Thymus (tissue), 11 donors: ENCODE measurements around the gene MAP2. TPM values are rescaled to one million over a fixed set of nuclear protein-coding genes. Genes with fewer than 3 reads are reported as not detected.

Experiments used
- DNase-seq, 9 donors: peaks; one replicate each; pipeline ENCODE4 v3.0.0-alpha.2; 2013; ENCODE audit warnings: low spot score in 9 of 9, low read depth in 6 of 9, missing footprints in 1 of 9
- H3K27ac ChIP-seq, 2 donors: one replicate each; pipeline ENCODE4 v1.5.1; 2013; ENCODE audit warnings: control low read depth in 1 of 2, low read depth in 1 of 2, low read length in 1 of 2, mild to moderate bottlenecking in 1 of 2, moderate library complexity in 1 of 2
- H3K27me3 ChIP-seq, 2 donors: one replicate each; pipeline ENCODE4 v1.5.1; 2013; ENCODE audit warnings: low read length in 1 of 2; ENCODE audit not compliant: control insufficient read depth in 2 of 2, insufficient read depth in 1 of 2
- H3K36me3 ChIP-seq, 2 donors: one replicate each; pipeline ENCODE4 v1.5.1; 2013; ENCODE audit warnings: low read length in 1 of 2, mild to moderate bottlenecking in 1 of 2, moderate library complexity in 1 of 2; ENCODE audit not compliant: control insufficient read depth in 2 of 2, insufficient read depth in 2 of 2
- H3K4me1 ChIP-seq, 2 donors: one replicate each; pipeline ENCODE4 v1.5.1; 2013; ENCODE audit warnings: low read length in 2 of 2; ENCODE audit not compliant: control insufficient read depth in 2 of 2, insufficient read depth in 2 of 2
- H3K4me3 ChIP-seq, 2 donors: one replicate each; pipeline ENCODE4 v1.5.1; 2013; ENCODE audit warnings: low read length in 2 of 2, control low read depth in 1 of 2, mild to moderate bottlenecking in 1 of 2
- H3K9me3 ChIP-seq, 2 donors: one replicate each; pipeline ENCODE4 v1.5.1; 2013; ENCODE audit warnings: low read length in 1 of 2, mild to moderate bottlenecking in 1 of 2; ENCODE audit not compliant: control insufficient read depth in 2 of 2, insufficient read depth in 1 of 2
- WGBS: extraction: QIAGEN DNeasy Blood & Tissue Kit; methylation state at CpG from one replicate; pipeline ENCODE4 v1.1.7; 2013; 5-methylcytosine and 5-hydroxymethylcytosine counted together
- polyA plus RNA-seq: library from polyadenylated mRNA; stranded (reverse); fragments of 200-250 nt; gene quantifications from one replicate; pipeline ENCODE4 v1.2.3, GENCODE V29; 2013
- total RNA-seq: library from RNA; stranded (reverse); fragments of 120-200 nt; gene quantifications from one replicate; pipeline ENCODE4 v1.2.4, GENCODE V29; 2013
- donor health status: healthy.

MAP2 gene
- total and polyA plus RNA-seq, 2 donors = 2.5 to 5.3 TPM

- H3K4me1 ChIP-seq = no peaks in the 10 kb centered on the region
- no peak overlapping the region for H3K27ac ChIP-seq
- no peak for DNase-seq
- no peaks in the 10 kb centered on the region for H3K9me3 ChIP-seq
- 91% methylated on average over 2 of the region's 2 CpGs for WGBS
- no peaks in the 10 kb centered on the region for H3K36me3 ChIP-seq
- H3K27me3 ChIP-seq = no peaks in the 10 kb centered on the region
- no peak overlapping the region for H3K4me3 ChIP-seq
Observed at GRCh38 chr2:209445485-209445884, 21.6 kb downstream of the MAP2 start.

- H3K27me3 ChIP-seq = no peaks in the 10 kb centered on the region
- no peaks in the 10 kb centered on the region for H3K4me1 ChIP-seq
- no peak overlapping the region for H3K4me3 ChIP-seq
- WGBS = 96% methylated on average over 3 of the region's 3 CpGs
- H3K9me3 ChIP-seq = no peaks in the 10 kb centered on the region
- H3K36me3 ChIP-seq = no peaks in the 10 kb centered on the region
- peak in 1 of 9 donors; percentile 8 for DNase-seq
- no peak overlapping the region for H3K27ac ChIP-seq
Observed at GRCh38 chr2:209451209-209451834, 27.5 kb downstream of the MAP2 start.

GRCh38 chr2:209456489-209456888 lies 32.6 kb downstream of the MAP2 start:
- Histone ChIP-seq H3K4me3 (no peak overlapping the region), H3K27ac (no peak overlapping the region), H3K9me3 (no peaks in the 10 kb centered on the region), H3K4me1 (no peaks in the 10 kb centered on the region), H3K36me3 (no peaks in the 10 kb centered on the region), H3K27me3 (no peaks in the 10 kb centered on the region)
- no peak for DNase-seq

GRCh38 chr2:209458008-209458979 lies 34.4 kb downstream of the MAP2 start:
- no peaks in the 10 kb centered on the region for H3K9me3 ChIP-seq
- no peaks in the 10 kb centered on the region for H3K36me3 ChIP-seq
- no peak overlapping the region for H3K4me3 ChIP-seq
- WGBS = 91% methylated on average over 3 of the region's 3 CpGs
- H3K27ac ChIP-seq = no peak overlapping the region
- no peak for DNase-seq
- no peaks in the 10 kb centered on the region for H3K4me1 ChIP-seq
- H3K27me3 ChIP-seq = no peaks in the 10 kb centered on the region

GRCh38 chr2:209459359-209459758 lies 35.5 kb downstream of the MAP2 start:
- Histone ChIP-seq H3K27me3 (no peaks in the 10 kb centered on the region), H3K9me3 (no peaks in the 10 kb centered on the region), H3K4me1 (no peaks in the 10 kb centered on the region), H3K36me3 (no peaks in the 10 kb centered on the region), H3K4me3 (no peak overlapping the region), H3K27ac (no peak overlapping the region)
- 93% methylated on average over 2 of the region's 2 CpGs for WGBS
- no peak for DNase-seq

- Histone ChIP-seq H3K36me3 (no peaks in the 10 kb centered on the region), H3K4me1 (no peaks in the 10 kb centered on the region), H3K27ac (no peak overlapping the region), H3K27me3 (no peaks in the 10 kb centered on the region), H3K9me3 (no peaks in the 10 kb centered on the region), H3K4me3 (no peak overlapping the region)
- DNase-seq = no peak
- 96% methylated on average over 5 of the region's 5 CpGs for WGBS
Observed at GRCh38 chr2:209460151-209460761, 36.4 kb downstream of the MAP2 start.

- DNase-seq = no peak
- Histone ChIP-seq H3K9me3 (no peaks in the 10 kb centered on the region), H3K27ac (no peak overlapping the region), H3K27me3 (no peaks in the 10 kb centered on the region), H3K4me3 (no peak overlapping the region), H3K4me1 (no peaks in the 10 kb centered on the region), H3K36me3 (no peaks in the 10 kb centered on the region)
- WGBS = 76% methylated on average over 1 of the region's 1 CpG
Observed at GRCh38 chr2:209463226-209463625, 39.4 kb downstream of the MAP2 start.

GRCh38 chr2:209463835-209464234 lies 40.0 kb downstream of the MAP2 start:
- WGBS = 97% methylated on average over 1 of the region's 1 CpG
- no peak overlapping the region for H3K27ac ChIP-seq
- no peaks in the 10 kb centered on the region for H3K4me1 ChIP-seq
- no peaks in the 10 kb centered on the region for H3K36me3 ChIP-seq
- H3K9me3 ChIP-seq = no peaks in the 10 kb centered on the region
- H3K27me3 ChIP-seq = no peaks in the 10 kb centered on the region
- no peak for DNase-seq
- no peak overlapping the region for H3K4me3 ChIP-seq

GRCh38 chr2:209468846-209469245 lies 45.0 kb downstream of the MAP2 start:
- H3K36me3 ChIP-seq = no peaks in the 10 kb centered on the region
- H3K27me3 ChIP-seq = no peaks in the 10 kb centered on the region
- no peaks in the 10 kb centered on the region for H3K9me3 ChIP-seq
- WGBS = 95% methylated on average over 1 of the region's 1 CpG
- DNase-seq = no peak
- no peaks in the 10 kb centered on the region for H3K4me1 ChIP-seq
- no peak overlapping the region for H3K27ac ChIP-seq
- no peak overlapping the region for H3K4me3 ChIP-seq
